Mesothelial cell of epicardium (in vitro differentiated cells): ENCODE measurements around the gene SCP2D1. TPM values are rescaled to one million over a fixed set of nuclear protein-coding genes. Genes with fewer than 3 reads are reported as not detected.

Experiments
- DNase-seq, 2 experiments: peaks; one replicate each; pipeline ENCODE4 v3.0.0; 2021; ENCODE audit warnings: low spot score in 2 of 2; ENCODE audit not compliant: unreplicated experiment in 2 of 2
- H3K27ac Mint-ChIP-seq: 2 replicates; pipeline ENCODE4 v1.8.0; 2021; ENCODE audit warnings: mixed read lengths
- H3K27me3 Mint-ChIP-seq: 2 replicates; pipeline ENCODE4 v1.8.0; 2021; ENCODE audit warnings: low read depth, mixed read lengths
- H3K36me3 Mint-ChIP-seq: 2 replicates; pipeline ENCODE4 v1.8.0; 2021; ENCODE audit warnings: mixed read lengths
- H3K4me1 Mint-ChIP-seq: 2 replicates; pipeline ENCODE4 v1.8.0; 2021; ENCODE audit warnings: mixed read lengths
- H3K4me3 Mint-ChIP-seq: 2 replicates; pipeline ENCODE4 v1.8.0; 2021; ENCODE audit warnings: mild to moderate bottlenecking, moderate library complexity, mixed read lengths
- H3K9me3 Mint-ChIP-seq: 2 replicates; pipeline ENCODE4 v1.8.0; 2021; ENCODE audit warnings: mixed read lengths
- CTCF ChIP-seq: fragments of 200-600 bp; sonication (generic); IDR thresholded peaks from one replicate; pipeline ENCODE4 v1.5.0; 2021; ENCODE audit warnings: antibody characterized with exemption; ENCODE audit not compliant: unreplicated experiment
- total RNA-seq: library from RNA; stranded (reverse); gene quantifications from 3 replicates; pipeline ENCODE4 v1.2.1, GENCODE V29; 2021

The SCP2D1 gene
- total RNA-seq, 1 donor from 2014 or later, result not detected

GRCh38 chr20:18849131-18849530, 35.5 kb downstream of the SCP2D1 start:
- Mint-ChIP-seq H3K27ac (no peak overlapping the region), H3K4me1 (no peaks in the 10 kb centered on the region), H3K9me3 (peaks cover 10% of the 10 kb centered on the region), H3K36me3 (no peaks in the 10 kb centered on the region), H3K4me3 (no peak overlapping the region), H3K27me3 (peaks cover 21% of the 10 kb centered on the region)
- no peak for DNase-seq
- TF ChIP-seq CTCF, result no peak

GRCh38 chr20:18851629-18852028, 38.0 kb downstream of the SCP2D1 start:
- Mint-ChIP-seq H3K27me3 (peaks cover 18% of the 10 kb centered on the region), H3K4me3 (no peak overlapping the region), H3K36me3 (no peaks in the 10 kb centered on the region), H3K9me3 (peaks cover 15% of the 10 kb centered on the region), H3K27ac (no peak overlapping the region), H3K4me1 (no peaks in the 10 kb centered on the region)
- DNase-seq, result no peak
- no peak for TF ChIP-seq CTCF

- Mint-ChIP-seq H3K4me1 (no peaks in the 10 kb centered on the region), H3K9me3 (peaks cover 15% of the 10 kb centered on the region), H3K27me3 (peaks cover 18% of the 10 kb centered on the region), H3K27ac (no peak overlapping the region), H3K36me3 (no peaks in the 10 kb centered on the region), H3K4me3 (no peak overlapping the region)
- no peak for DNase-seq
- TF ChIP-seq CTCF, result no peak
Measured at GRCh38 chr20:18852318-18852717, 38.7 kb downstream of the SCP2D1 start.

- no peak for TF ChIP-seq CTCF
- H3K27me3 Mint-ChIP-seq, result peaks cover 16% of the 10 kb centered on the region
- DNase-seq, result no peak
- no peak overlapping the region for H3K4me3 Mint-ChIP-seq
- H3K36me3 Mint-ChIP-seq, result no peaks in the 10 kb centered on the region
- H3K27ac Mint-ChIP-seq, result no peak overlapping the region
- peaks cover 15% of the 10 kb centered on the region for H3K9me3 Mint-ChIP-seq
- no peaks in the 10 kb centered on the region for H3K4me1 Mint-ChIP-seq
Measured at GRCh38 chr20:18853216-18853615, 39.6 kb downstream of the SCP2D1 start.

GRCh38 chr20:18853946-18854646, 40.5 kb downstream of the SCP2D1 start:
- no peak overlapping the region for H3K27ac Mint-ChIP-seq

More at GRCh38 chr20:18853946-18854646, 40.5 kb downstream of the SCP2D1 start:
- no peak for DNase-seq
- H3K4me1 Mint-ChIP-seq, result no peaks in the 10 kb centered on the region
- peaks cover 18% of the 10 kb centered on the region for H3K9me3 Mint-ChIP-seq
- no peak for TF ChIP-seq CTCF
- no peak overlapping the region for H3K4me3 Mint-ChIP-seq
- H3K27me3 Mint-ChIP-seq, result peaks cover 14% of the 10 kb centered on the region
- H3K36me3 Mint-ChIP-seq, result no peaks in the 10 kb centered on the region
